HUES6 (cell line): ENCODE measurements around the gene RAPGEF4.

Source experiments
- H3K27ac ChIP-seq: 2 replicates; pipeline ENCODE4 v1.7.0; 2013; ENCODE audit warnings: low read depth, mild to moderate bottlenecking, low read length, inconsistent platforms
- H3K27me3 ChIP-seq: 2 replicates; pipeline ENCODE4 v1.6.1; 2013; ENCODE audit warnings: low read length; ENCODE audit not compliant: control insufficient read depth, insufficient read depth
- H3K36me3 ChIP-seq: 2 replicates; pipeline ENCODE4 v1.6.1; 2013; ENCODE audit warnings: low read length; ENCODE audit not compliant: control insufficient read depth, insufficient read depth
- H3K4me1 ChIP-seq: 2 replicates; pipeline ENCODE4 v1.6.1; 2013; ENCODE audit warnings: low read length; ENCODE audit not compliant: control insufficient read depth, insufficient read depth
- H3K4me3 ChIP-seq: 2 replicates; pipeline ENCODE4 v1.5.1; 2013; ENCODE audit warnings: low read depth, low read length
- H3K9ac ChIP-seq: one replicate; pipeline ENCODE4 v1.6.1; 2013; ENCODE audit warnings: mild to moderate bottlenecking, low read length
- H3K9me3 ChIP-seq: 2 replicates; pipeline ENCODE4 v1.6.1; 2013; ENCODE audit warnings: low read depth, low read length; ENCODE audit not compliant: control insufficient read depth, insufficient read depth

The RAPGEF4 gene

GRCh38 chr2:172826522-172826921 is 90.9 kb downstream of the RAPGEF4 start:
- no peaks in the 10 kb centered on the region for H3K36me3 ChIP-seq
- H3K9me3 ChIP-seq = no peaks in the 10 kb centered on the region
- no peaks in the 10 kb centered on the region for H3K4me1 ChIP-seq
- H3K27me3 ChIP-seq = no peaks in the 10 kb centered on the region
- H3K27ac ChIP-seq = no peak overlapping the region
- H3K9ac ChIP-seq = no peak overlapping the region
- H3K4me3 ChIP-seq = no peak overlapping the region

DNA sequence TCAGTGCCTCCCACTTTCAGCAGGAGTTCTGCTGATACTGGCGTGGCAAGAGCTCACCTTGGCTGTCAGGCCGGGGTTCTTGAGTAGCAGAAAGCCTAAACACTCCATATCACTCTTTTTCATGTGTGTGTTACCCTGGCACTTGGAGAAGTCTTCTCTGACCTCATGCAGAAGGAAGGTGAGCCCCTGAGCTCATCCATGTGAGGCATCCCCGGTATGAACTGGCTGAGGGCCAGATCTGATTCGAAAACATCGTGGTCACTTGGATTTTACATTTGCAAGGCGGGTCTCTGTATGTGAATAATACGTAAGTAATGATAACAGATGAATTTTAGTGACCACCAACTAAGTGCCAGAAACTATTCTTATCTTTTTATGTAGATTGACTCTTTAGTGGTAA is 93.6 kb downstream of the RAPGEF4 start:
- H3K27ac ChIP-seq = no peak overlapping the region
- H3K4me3 ChIP-seq = no peak overlapping the region
- no peaks in the 10 kb centered on the region for H3K4me1 ChIP-seq
- H3K27me3 ChIP-seq = no peaks in the 10 kb centered on the region
- H3K36me3 ChIP-seq = no peaks in the 10 kb centered on the region
- no peak overlapping the region for H3K9ac ChIP-seq
- H3K9me3 ChIP-seq = no peaks in the 10 kb centered on the region

GRCh38 chr2:172830482-172830881 is 94.8 kb downstream of the RAPGEF4 start:
- no peak overlapping the region for H3K9ac ChIP-seq
- H3K36me3 ChIP-seq = no peaks in the 10 kb centered on the region
- H3K4me3 ChIP-seq = no peak overlapping the region
- no peaks in the 10 kb centered on the region for H3K9me3 ChIP-seq
- H3K4me1 ChIP-seq = peaks cover 4% of the 10 kb centered on the region; the same call in 1 of the 2 replicates
- no peaks in the 10 kb centered on the region for H3K27me3 ChIP-seq
- H3K27ac ChIP-seq = no peak overlapping the region

DNA sequence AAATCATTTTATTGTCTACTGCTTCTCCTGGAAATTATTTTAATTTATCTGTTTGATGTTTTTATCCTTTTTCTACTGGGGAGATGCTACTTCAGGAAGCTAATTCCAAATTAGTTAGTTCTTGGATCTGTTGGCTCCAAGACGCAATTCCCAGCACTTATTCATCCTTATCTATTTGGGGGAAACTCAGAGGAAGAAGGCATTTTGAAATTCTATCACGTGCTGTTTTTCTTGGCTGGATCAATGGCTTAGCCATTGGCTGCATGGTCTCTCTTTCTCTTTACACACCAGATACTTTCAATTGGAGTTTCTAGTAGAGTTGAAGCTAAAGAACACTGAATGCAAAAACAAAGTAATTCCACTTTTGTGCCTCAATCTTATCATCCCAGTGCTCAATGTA is 98.3 kb downstream of the RAPGEF4 start:
- H3K27ac ChIP-seq = no peak overlapping the region
- H3K4me3 ChIP-seq = no peak overlapping the region

GRCh38 chr2:172834881-172835280 is 99.2 kb downstream of the RAPGEF4 start:
- Histone ChIP-seq H3K4me1 (peaks cover 11% of the 10 kb centered on the region; the same call in 1 of the 2 replicates), H3K36me3 (no peaks in the 10 kb centered on the region), H3K9ac (no peak overlapping the region), H3K4me3 (no peak overlapping the region), H3K27ac (no peak overlapping the region), H3K9me3 (no peaks in the 10 kb centered on the region), H3K27me3 (no peaks in the 10 kb centered on the region)

More for the DNA sequence above, 98.3 kb downstream of the RAPGEF4 start:
- no peaks in the 10 kb centered on the region for H3K36me3 ChIP-seq
- peaks cover 11% of the 10 kb centered on the region; the same call in 1 of the 2 replicates for H3K4me1 ChIP-seq
- no peaks in the 10 kb centered on the region for H3K9me3 ChIP-seq
- no peaks in the 10 kb centered on the region for H3K27me3 ChIP-seq
- H3K9ac ChIP-seq = no peak overlapping the region

DNA sequence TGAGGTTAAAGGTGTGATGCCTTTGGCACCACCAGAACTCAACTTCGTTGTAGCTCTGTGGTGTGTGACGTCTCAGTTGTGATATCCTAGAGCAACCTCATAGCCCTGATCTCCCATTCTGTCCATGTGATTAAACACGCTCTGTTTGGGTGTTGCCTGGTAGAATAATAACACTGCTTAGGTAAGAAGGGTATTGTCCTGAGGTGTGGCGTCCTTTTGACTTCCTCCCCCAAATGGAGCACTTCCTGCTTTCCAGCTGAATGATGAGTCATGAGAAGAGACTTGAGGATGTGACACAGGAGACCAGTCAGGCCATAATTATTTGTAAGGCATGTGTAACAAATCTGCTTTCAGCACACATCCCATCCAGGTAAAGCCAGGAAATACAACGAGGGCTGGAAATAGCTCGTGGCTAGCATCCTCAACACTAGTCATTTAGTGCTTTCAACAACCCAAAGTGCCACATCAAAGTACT is 100.7 kb downstream of the RAPGEF4 start:
- H3K27ac ChIP-seq = no peak overlapping the region
- no peak overlapping the region for H3K9ac ChIP-seq

DNA sequence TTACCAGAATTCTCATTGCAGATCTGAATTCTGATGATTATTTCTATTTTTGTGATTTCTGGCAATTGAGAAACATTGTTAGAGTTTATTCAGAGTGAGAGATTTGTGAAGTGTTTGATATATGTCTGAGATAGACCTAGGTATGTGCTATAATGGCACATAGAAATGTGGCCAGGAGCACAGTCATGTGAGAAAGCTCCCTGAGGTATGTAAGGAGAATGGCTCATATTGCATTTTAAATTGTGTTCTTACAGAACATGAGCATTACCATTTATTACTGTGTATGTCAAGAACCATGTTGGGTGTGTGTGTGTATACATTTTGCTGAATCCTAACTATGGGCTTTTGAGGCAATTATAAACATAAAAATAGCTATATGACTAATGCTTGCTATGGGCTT is 101.2 kb downstream of the RAPGEF4 start:
- Histone ChIP-seq H3K4me1 (peaks cover 11% of the 10 kb centered on the region; the same call in 1 of the 2 replicates), H3K36me3 (no peaks in the 10 kb centered on the region), H3K27me3 (no peaks in the 10 kb centered on the region), H3K4me3 (no peak overlapping the region), H3K9ac (no peak overlapping the region), H3K9me3 (no peaks in the 10 kb centered on the region), H3K27ac (no peak overlapping the region)

More for the DNA sequence above, 100.7 kb downstream of the RAPGEF4 start:
- no peaks in the 10 kb centered on the region for H3K9me3 ChIP-seq
- H3K27me3 ChIP-seq = no peaks in the 10 kb centered on the region
- no peaks in the 10 kb centered on the region for H3K36me3 ChIP-seq
- no peak overlapping the region for H3K4me3 ChIP-seq
- peaks cover 11% of the 10 kb centered on the region; the same call in 1 of the 2 replicates for H3K4me1 ChIP-seq

DNA sequence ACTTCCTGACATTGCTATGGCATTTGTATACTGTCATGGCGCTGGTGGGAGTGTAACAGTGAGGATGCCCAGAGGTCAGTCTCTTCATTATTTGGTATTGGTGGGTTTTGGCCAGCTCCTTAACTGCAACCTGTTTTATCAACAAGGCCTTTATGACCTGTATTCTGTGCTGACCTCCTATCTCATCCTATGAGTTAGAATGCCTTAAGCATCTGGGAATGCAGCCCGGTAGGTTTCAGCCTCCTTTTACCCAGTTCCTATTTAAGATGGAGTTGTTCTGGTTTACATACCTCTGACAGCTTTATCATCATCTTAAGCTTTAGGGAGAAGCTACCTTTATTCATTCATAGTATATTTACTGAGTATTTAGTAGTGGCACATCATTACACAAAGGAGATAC is 103.8 kb downstream of the RAPGEF4 start:
- Histone ChIP-seq H3K36me3 (no peaks in the 10 kb centered on the region), H3K27me3 (no peaks in the 10 kb centered on the region), H3K9me3 (no peaks in the 10 kb centered on the region), H3K4me1 (peaks cover 11% of the 10 kb centered on the region; the same call in 1 of the 2 replicates), H3K9ac (no peak overlapping the region), H3K27ac (no peak overlapping the region), H3K4me3 (no peak overlapping the region)

GRCh38 chr2:172842511-172843265 is 107.0 kb downstream of the RAPGEF4 start:
- Histone ChIP-seq H3K27me3 (no peaks in the 10 kb centered on the region), H3K9me3 (no peaks in the 10 kb centered on the region), H3K4me1 (no peaks in the 10 kb centered on the region), H3K27ac (no peak overlapping the region), H3K9ac (no peak overlapping the region), H3K4me3 (no peak overlapping the region), H3K36me3 (no peaks in the 10 kb centered on the region)

- no peaks in the 10 kb centered on the region for H3K4me1 ChIP-seq
- no peak overlapping the region for H3K9ac ChIP-seq
- no peak overlapping the region for H3K27ac ChIP-seq
Measured at GRCh38 chr2:172843266-172843582, 107.6 kb downstream of the RAPGEF4 start.

DNA sequence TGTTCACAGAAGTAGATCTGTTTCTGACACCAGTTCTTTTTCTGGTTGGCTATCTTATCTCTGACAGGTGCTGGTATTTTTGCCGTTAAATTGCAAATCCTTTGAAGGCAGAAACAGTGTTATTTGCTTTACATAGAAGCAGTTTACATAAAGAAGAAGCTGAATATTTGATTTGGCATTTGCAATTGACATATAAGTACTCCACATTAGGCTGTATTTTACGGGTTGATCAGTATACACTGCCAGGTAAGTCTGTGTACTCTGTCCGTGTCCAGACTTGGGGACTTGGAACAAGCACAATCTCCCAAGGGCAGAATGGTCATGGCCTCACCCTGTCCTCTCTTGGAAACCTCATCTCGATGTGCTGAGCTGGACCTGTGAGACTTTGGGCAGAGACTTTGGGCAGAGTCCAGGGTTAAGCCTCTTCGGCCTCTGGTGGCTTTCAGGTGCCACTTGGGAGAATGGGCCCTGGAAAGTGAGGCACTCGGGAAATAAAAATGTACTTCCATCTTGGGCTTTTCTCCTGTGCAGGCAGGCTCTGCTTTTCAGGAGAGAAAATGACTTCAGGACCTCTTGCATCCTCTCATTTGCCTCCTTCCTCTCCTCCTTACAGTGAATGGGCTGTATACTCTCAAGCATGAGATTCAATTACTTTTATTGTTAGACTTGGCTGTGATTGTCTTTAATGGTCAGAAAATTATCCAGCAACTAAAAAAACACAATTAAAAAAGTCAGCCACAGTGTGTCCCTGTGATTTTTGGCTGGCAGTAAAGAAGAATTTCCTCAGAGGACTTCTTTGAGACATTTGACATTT is 108.5 kb downstream of the RAPGEF4 start:
- Histone ChIP-seq H3K27ac (no peak overlapping the region), H3K4me1 (no peaks in the 10 kb centered on the region), H3K9me3 (no peaks in the 10 kb centered on the region), H3K27me3 (no peaks in the 10 kb centered on the region), H3K4me3 (no peak overlapping the region), H3K9ac (no peak overlapping the region), H3K36me3 (no peaks in the 10 kb centered on the region)

More at GRCh38 chr2:172843266-172843582, 107.6 kb downstream of the RAPGEF4 start:
- Histone ChIP-seq H3K9me3 (no peaks in the 10 kb centered on the region), H3K27me3 (no peaks in the 10 kb centered on the region), H3K4me3 (no peak overlapping the region), H3K36me3 (no peaks in the 10 kb centered on the region)
